AG10803 (cell line): ENCODE data around the gene CEP57L1.

Source experiments
- DNase-seq: peaks from one replicate; pipeline ENCODE4 v3.0.0; 2010; ENCODE audit warnings: low read depth
- H3K4me3 ChIP-seq: 2 replicates; pipeline ENCODE4 v1.5.1; 2011; ENCODE audit warnings: mild to moderate bottlenecking, low read length, control low read depth
- CTCF ChIP-seq: conservative IDR thresholded peaks from 2 replicates; pipeline ENCODE4 v1.5.1; 2011; ENCODE audit warnings: mild to moderate bottlenecking, low read length, control low read depth, inconsistent platforms

Gene CEP57L1

GRCh38 chr6:109095036-109095834 lies at the start of gene CEP57L1:
Gene CEP57L1, plus strand, starts transcription at chr6:109095507. Its CDS starts 49,715 bp downstream, at chr6:109145222.
- peak within 1 kb of the TSS; percentile 97 for H3K4me3 ChIP-seq
- peak; percentile 96 for DNase-seq
- TF ChIP-seq CTCF, result 0 out of 2 replicates have a peak, but pooled peaks have one; percentile 11

GRCh38 chr6:109048176-109048575 lies 47.1 kb upstream of the CEP57L1 start:
- TF ChIP-seq CTCF, result no peak
- no peak overlapping the region for H3K4me3 ChIP-seq
- no peak for DNase-seq

GRCh38 chr6:109048670-109049415 lies 46.5 kb upstream of the CEP57L1 start:
- no peak overlapping the region for H3K4me3 ChIP-seq
- no peak for DNase-seq
- TF ChIP-seq CTCF, result no peak

- H3K4me3 ChIP-seq, result no peak overlapping the region
- DNase-seq, result no peak
- no peak for TF ChIP-seq CTCF
Measured at GRCh38 chr6:109050012-109050411, 45.3 kb upstream of the CEP57L1 start.

- no peak for TF ChIP-seq CTCF
- DNase-seq, result no peak
- no peak overlapping the region for H3K4me3 ChIP-seq
Measured at GRCh38 chr6:109050447-109051102, 44.7 kb upstream of the CEP57L1 start.

- no peak for DNase-seq
- no peak overlapping the region for H3K4me3 ChIP-seq
- TF ChIP-seq CTCF, result no peak
Measured at GRCh38 chr6:109051301-109052017, 43.8 kb upstream of the CEP57L1 start.
